ENCODE measurements around the gene RBBP8NL.

GRCh38 chr20:62362991-62363919, 64.1 kb downstream of the RBBP8NL start:
- TF ChIP-seq, protein P1, sequence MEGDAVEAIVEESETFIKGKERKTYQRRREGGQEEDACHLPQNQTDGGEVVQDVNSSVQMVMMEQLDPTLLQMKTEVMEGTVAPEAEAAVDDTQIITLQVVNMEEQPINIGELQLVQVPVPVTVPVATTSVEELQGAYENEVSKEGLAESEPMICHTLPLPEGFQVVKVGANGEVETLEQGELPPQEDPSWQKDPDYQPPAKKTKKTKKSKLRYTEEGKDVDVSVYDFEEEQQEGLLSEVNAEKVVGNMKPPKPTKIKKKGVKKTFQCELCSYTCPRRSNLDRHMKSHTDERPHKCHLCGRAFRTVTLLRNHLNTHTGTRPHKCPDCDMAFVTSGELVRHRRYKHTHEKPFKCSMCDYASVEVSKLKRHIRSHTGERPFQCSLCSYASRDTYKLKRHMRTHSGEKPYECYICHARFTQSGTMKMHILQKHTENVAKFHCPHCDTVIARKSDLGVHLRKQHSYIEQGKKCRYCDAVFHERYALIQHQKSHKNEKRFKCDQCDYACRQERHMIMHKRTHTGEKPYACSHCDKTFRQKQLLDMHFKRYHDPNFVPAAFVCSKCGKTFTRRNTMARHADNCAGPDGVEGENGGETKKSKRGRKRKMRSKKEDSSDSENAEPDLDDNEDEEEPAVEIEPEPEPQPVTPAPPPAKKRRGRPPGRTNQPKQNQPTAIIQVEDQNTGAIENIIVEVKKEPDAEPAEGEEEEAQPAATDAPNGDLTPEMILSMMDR (IDR thresholded peaks at IDR 0.05), result 0 out of 3 replicates have a peak, but pooled peaks have one; percentile 6
- TF ChIP-seq POLR2A (IDR thresholded peaks at IDR 0.05; ENCODE audit: low read length), result no peak
- no peak for TF ChIP-seq HDAC2 (IDR thresholded peaks at IDR 0.05)
- TF ChIP-seq POLR2AphosphoS2 (conservative IDR thresholded peaks at IDR 0.05; ENCODE audit: low read length), result no peak
- TF ChIP-seq RCOR1 (IDR thresholded peaks at IDR 0.05; ENCODE audit: low read depth, low read length), result no peak
- TF ChIP-seq CHD2 (IDR thresholded peaks at IDR 0.05; ENCODE audit: low read length, partially characterized antibody), result no peak
- no peak for TF ChIP-seq SREBF2 (IDR thresholded peaks at IDR 0.05)
- no peak for TF ChIP-seq HOXA7 (CRISPR knock-in tag; IDR thresholded peaks at IDR 0.05)
